GM12801 (cell line): ENCODE data around the gene ZKSCAN1.

Experiments
- TF ChIP-seq, protein P1 (sequence below): IDR thresholded peaks from one replicate; pipeline ENCODE4 v1.5.1; 2011; ENCODE audit warnings: control low read depth; ENCODE audit not compliant: insufficient read length; ENCODE audit errors: extremely low read depth

The ZKSCAN1 gene

GRCh38 chr7:100003711-100004661 lies 11.4 kb upstream of the ZKSCAN1 start:
- TF ChIP-seq, protein P1, sequence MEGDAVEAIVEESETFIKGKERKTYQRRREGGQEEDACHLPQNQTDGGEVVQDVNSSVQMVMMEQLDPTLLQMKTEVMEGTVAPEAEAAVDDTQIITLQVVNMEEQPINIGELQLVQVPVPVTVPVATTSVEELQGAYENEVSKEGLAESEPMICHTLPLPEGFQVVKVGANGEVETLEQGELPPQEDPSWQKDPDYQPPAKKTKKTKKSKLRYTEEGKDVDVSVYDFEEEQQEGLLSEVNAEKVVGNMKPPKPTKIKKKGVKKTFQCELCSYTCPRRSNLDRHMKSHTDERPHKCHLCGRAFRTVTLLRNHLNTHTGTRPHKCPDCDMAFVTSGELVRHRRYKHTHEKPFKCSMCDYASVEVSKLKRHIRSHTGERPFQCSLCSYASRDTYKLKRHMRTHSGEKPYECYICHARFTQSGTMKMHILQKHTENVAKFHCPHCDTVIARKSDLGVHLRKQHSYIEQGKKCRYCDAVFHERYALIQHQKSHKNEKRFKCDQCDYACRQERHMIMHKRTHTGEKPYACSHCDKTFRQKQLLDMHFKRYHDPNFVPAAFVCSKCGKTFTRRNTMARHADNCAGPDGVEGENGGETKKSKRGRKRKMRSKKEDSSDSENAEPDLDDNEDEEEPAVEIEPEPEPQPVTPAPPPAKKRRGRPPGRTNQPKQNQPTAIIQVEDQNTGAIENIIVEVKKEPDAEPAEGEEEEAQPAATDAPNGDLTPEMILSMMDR = no peak

- TF ChIP-seq, protein P1 = no peak
Measured at GRCh38 chr7:100007887-100008286, 7.5 kb upstream of the ZKSCAN1 start.

DNA sequence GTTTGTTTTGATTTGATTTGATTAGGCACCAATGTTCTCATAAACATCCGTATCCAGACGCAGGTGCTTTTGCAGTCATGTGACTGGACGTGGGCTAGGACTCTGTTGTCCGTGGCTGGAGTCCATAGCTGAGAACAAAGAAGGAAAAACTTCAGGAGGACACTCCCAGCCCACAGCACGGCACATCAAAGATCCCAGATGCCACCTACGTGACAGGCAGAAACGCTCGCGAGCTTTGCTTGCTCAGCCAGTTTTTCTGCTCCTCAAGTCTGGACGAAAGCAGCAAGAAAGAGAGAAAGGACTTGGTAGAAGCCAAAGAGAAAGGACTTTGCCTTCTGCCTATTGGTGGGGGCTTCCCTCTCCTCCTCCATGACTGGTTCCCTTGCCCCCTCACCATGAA lies 6.9 kb upstream of the ZKSCAN1 start:
- TF ChIP-seq, protein P1 = no peak

GRCh38 chr7:100010901-100011300 lies 4.5 kb upstream of the ZKSCAN1 start:
- TF ChIP-seq, protein P1 = no peak

- TF ChIP-seq, protein P1 = no peak
Measured at GRCh38 chr7:100011516-100011915, 3.9 kb upstream of the ZKSCAN1 start.

DNA sequence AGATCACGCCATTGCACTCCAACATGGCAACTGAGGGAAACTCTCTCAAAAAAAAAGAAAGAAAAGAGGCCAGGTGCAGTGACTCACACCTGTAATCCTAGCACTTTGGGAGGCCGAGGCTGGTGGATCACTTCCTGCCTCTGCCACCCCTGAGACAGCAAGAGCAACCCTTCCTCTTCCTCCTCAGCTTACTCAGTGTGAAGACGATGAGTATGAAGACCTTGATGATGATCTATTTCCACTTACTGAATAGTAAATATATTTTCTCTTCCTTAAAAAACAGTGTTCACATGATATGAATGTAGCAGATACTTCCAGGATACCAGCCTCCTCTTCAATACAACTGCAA lies 2.1 kb upstream of the ZKSCAN1 start:
- TF ChIP-seq, protein P1 = no peak

GRCh38 chr7:100016215-100016901 lies 962 bp downstream of the ZKSCAN1 start:
- TF ChIP-seq, protein P1 = no peak
